HUES6 (cell line): ENCODE measurements around the gene FOXL3.
A peak's percentile ranks its signal among the peaks of the same experiment; 100 is the strongest.
"Not testable (repeated sequence)": the region's sequence is repeated elsewhere in the genome, so short reads cannot be mapped to it uniquely, and the experiment has no call there.

Experiments
- H3K27ac ChIP-seq: 2 replicates; pipeline ENCODE4 v1.7.0; 2013; ENCODE audit warnings: low read depth, mild to moderate bottlenecking, low read length, inconsistent platforms
- H3K27me3 ChIP-seq: 2 replicates; pipeline ENCODE4 v1.6.1; 2013; ENCODE audit warnings: low read length; ENCODE audit not compliant: control insufficient read depth, insufficient read depth
- H3K36me3 ChIP-seq: 2 replicates; pipeline ENCODE4 v1.6.1; 2013; ENCODE audit warnings: low read length; ENCODE audit not compliant: control insufficient read depth, insufficient read depth
- H3K4me1 ChIP-seq: 2 replicates; pipeline ENCODE4 v1.6.1; 2013; ENCODE audit warnings: low read length; ENCODE audit not compliant: control insufficient read depth, insufficient read depth
- H3K4me3 ChIP-seq: 2 replicates; pipeline ENCODE4 v1.5.1; 2013; ENCODE audit warnings: low read depth, low read length
- H3K9ac ChIP-seq: one replicate; pipeline ENCODE4 v1.6.1; 2013; ENCODE audit warnings: mild to moderate bottlenecking, low read length
- H3K9me3 ChIP-seq: 2 replicates; pipeline ENCODE4 v1.6.1; 2013; ENCODE audit warnings: low read depth, low read length; ENCODE audit not compliant: control insufficient read depth, insufficient read depth

The FOXL3 gene

DNA sequence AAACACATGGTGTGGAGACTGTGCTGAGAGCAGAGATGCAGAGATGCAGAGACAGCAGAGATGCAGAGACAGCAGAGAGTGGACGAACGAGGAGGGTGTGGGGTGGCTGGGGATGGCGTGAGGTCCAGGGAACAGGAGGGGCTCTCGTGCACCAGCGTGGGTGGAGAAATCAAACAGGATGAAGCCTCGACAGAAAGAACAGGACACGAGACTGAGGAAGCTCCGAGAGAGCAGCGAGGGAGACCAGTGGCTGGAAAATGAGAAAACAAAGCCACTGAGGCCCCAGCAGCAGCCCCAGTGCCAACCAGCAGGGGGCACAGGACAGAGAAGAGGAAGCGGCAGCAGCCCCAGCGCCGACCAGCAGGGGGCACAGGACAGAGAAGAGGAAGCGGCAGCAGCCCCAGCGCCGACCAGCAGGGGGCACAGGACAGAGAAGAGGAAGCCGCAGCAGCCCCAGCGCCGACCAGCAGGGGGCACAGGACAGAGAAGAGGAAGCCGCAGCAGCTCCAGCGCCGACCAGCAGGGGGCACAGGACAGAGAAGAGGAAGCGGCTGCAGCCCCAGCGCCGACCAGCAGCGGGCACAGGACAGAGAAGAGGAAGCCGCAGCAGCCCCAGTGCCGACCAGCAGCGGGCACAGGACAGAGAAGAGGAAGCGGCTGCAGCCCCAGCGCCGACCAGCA, 27.2 kb upstream of the FOXL3 start:
- peak overlapping the region; percentile 4 for H3K4me3 ChIP-seq
- H3K27ac ChIP-seq, H3K27me3 ChIP-seq, H3K4me1 ChIP-seq, H3K9ac ChIP-seq: not testable (repeated sequence)
- H3K36me3 ChIP-seq = peaks cover 35% of the 10 kb centered on the region
- peaks cover 83% of the 10 kb centered on the region for H3K9me3 ChIP-seq

DNA sequence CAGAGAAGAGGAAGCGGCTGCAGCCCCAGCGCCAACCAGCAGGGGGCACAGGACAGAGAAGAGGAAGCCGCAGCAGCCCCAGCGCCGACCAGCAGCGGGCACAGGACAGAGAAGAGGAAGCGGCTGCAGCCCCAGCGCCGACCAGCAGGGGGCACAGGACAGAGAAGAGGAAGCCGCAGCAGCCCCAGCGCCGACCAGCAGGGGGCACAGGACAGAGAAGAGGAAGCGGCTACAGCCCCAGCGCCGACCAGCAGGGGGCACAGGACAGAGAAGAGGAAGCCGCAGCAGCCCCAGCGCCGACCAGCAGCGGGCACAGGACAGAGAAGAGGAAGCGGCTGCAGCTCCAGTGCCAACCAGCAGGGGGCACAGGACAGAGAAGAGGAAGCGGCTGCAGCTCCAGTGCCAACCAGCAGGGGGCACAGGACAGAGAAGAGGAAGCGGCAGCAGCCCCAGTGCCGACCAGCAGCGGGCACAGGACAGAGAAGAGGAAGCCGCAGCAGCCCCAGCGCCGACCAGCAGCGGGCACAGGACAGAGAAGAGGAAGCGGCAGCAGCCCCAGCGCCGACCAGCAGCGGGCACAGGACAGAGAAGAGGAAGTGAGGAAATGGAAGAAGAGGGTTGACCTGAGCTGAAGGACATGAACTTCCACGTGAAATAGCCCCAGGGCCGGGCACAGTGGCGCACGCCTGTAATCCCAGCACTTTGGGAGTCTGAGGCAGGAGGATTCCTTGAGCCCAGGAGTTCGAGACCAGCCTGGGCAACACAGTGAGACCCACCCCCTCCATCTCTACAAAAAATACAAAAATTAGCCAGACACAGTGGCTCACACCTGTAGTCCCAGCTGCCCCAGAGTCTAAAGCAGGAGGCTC, 26.3 kb upstream of the FOXL3 start:
- H3K9ac ChIP-seq, H3K4me3 ChIP-seq, H3K27ac ChIP-seq, H3K4me1 ChIP-seq, H3K27me3 ChIP-seq: not testable (repeated sequence)
- Histone ChIP-seq H3K9me3 (peaks cover 86% of the 10 kb centered on the region), H3K36me3 (peaks cover 26% of the 10 kb centered on the region)

GRCh38 chr7:264541-265191, 25.3 kb upstream of the FOXL3 start:
- Histone ChIP-seq H3K4me3 (no peak overlapping the region), H3K9ac (no peak overlapping the region)

DNA sequence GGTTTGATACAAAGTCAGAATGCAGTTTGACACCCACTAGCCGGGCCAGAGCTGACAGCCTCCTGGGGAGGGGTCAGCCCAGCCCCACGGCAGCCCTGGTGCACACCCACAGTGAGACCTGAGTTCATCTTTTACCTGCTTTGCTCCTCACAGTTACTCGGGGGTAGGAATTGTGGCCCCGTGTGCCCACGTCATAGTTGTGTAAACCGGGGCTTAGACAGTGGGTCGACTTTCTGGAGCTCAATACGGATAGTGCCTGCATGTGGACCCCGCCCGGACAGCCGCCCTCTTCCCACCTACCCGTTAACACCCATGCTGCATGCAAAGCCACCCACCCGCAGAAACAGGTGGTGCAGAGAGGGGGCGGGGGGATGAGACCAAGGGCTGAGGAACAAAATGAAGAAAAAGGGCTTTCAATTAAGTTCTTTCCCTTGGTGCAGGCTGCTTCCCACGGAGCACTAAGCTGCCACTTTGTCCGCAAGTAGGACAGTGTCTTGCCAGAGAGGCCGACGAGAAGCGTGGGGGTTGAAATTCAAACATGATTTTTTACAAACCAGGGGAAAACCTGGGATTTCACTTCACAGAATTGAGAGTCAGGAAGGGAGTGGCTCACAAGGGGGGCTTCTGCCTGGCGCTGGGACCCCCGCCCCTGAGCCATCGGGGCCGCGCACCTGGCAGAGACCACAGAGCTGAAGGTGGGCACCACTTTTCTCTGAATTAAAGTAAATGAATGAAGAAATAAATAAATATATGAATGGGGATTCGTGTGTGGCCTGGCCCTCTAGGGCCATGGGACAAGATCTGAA, 24.6 kb upstream of the FOXL3 start:
- peaks cover 87% of the 10 kb centered on the region for H3K9me3 ChIP-seq
- no peaks in the 10 kb centered on the region for H3K27me3 ChIP-seq

More at GRCh38 chr7:264541-265191, 25.3 kb upstream of the FOXL3 start:
- no peaks in the 10 kb centered on the region for H3K4me1 ChIP-seq
- H3K9me3 ChIP-seq = peaks cover 86% of the 10 kb centered on the region
- peaks cover 16% of the 10 kb centered on the region for H3K36me3 ChIP-seq
- no peaks in the 10 kb centered on the region for H3K27me3 ChIP-seq
- H3K27ac ChIP-seq = no peak overlapping the region

DNA sequence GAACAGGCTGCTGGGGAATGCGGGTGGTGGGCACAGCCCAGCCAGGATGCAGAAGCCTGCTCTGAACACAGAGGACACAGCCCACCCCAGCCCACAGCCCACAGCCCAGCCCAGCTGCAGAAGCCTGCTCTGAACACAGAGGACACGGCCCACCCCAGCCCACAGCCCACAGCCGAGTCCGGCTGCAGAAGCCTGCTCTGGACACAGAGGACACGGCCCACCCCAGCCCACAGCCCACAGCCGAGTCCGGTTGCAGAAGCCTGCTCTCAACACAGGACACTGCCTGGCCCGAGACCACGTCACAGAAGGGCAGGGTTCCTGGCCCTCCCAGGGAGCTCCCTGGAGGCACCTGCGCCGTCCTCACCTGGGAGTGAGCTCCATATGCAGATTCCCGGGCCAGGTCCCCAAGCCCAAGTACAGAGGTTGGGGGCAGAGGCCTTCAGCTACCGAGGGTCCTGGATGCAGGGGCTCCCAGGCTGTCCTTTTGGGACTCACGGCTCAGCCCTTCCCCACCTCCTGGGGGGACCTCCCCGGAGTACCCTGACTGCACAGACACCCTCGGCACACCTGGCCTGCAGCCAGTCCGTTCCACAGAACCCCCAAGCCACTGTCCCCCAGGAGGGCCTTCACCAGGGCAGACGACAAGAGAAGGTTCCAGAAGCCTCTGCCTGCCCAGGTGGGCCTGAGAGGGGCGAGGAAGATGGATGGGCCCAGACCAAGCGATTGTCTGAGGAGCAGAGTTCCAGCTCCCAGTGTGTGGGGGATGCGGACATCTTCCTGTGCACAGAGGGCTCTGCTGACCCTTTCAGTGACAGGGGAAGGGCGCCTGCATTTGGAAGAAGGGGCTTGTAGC, 23.7 kb upstream of the FOXL3 start:
- no peak overlapping the region for H3K4me3 ChIP-seq
- H3K4me1 ChIP-seq = no peaks in the 10 kb centered on the region
- no peak overlapping the region for H3K9ac ChIP-seq
- H3K9me3 ChIP-seq = peaks cover 83% of the 10 kb centered on the region
- H3K27me3 ChIP-seq = no peaks in the 10 kb centered on the region
- no peak overlapping the region for H3K27ac ChIP-seq
- H3K36me3 ChIP-seq = 0 out of 2 replicates have a peak, but pooled peaks cover 1% of the 10 kb centered on the region

More for the DNA sequence above, 24.6 kb upstream of the FOXL3 start:
- peaks cover 9% of the 10 kb centered on the region for H3K36me3 ChIP-seq
- no peak overlapping the region for H3K9ac ChIP-seq
- no peak overlapping the region for H3K4me3 ChIP-seq
- no peaks in the 10 kb centered on the region for H3K4me1 ChIP-seq
- no peak overlapping the region for H3K27ac ChIP-seq

- Histone ChIP-seq H3K4me1 (no peaks in the 10 kb centered on the region), H3K4me3 (no peak overlapping the region), H3K9ac (no peak overlapping the region), H3K27ac (no peak overlapping the region), H3K9me3 (peaks cover 83% of the 10 kb centered on the region), H3K27me3 (no peaks in the 10 kb centered on the region), H3K36me3 (no peaks in the 10 kb centered on the region)
Observed at GRCh38 chr7:266851-267840, 22.8 kb upstream of the FOXL3 start.

DNA sequence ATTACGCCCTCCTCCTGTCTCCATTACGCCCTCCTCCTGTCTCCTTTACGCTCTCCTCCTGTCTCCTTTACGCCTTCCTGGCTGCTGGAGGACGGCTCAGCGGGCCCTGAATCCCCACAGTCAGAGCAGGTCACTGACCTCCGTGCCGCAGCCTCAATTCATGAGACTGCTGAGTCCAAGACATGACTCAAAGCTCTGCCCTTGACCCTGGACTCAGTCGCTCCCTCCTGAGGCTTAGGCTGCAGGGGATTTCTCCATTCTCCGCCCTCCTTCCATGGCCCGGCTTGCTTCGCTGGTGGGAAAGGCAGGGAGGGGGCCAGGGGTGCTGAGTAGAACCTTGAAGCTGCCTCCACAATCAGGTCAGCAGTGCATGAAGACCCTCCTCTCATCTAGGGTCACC, 21.0 kb upstream of the FOXL3 start:
- Histone ChIP-seq H3K9me3 (peaks cover 89% of the 10 kb centered on the region), H3K4me3 (no peak overlapping the region)

GRCh38 chr7:269721-270120, 20.2 kb upstream of the FOXL3 start:
- Histone ChIP-seq H3K36me3 (no peaks in the 10 kb centered on the region), H3K27ac (no peak overlapping the region), H3K4me1 (no peaks in the 10 kb centered on the region), H3K27me3 (no peaks in the 10 kb centered on the region), H3K4me3 (no peak overlapping the region), H3K9ac (no peak overlapping the region), H3K9me3 (peaks cover 89% of the 10 kb centered on the region)

More for the DNA sequence above, 21.0 kb upstream of the FOXL3 start:
- no peak overlapping the region for H3K9ac ChIP-seq
- H3K27ac ChIP-seq = no peak overlapping the region
- no peaks in the 10 kb centered on the region for H3K27me3 ChIP-seq
- no peaks in the 10 kb centered on the region for H3K36me3 ChIP-seq
- H3K4me1 ChIP-seq = no peaks in the 10 kb centered on the region

DNA sequence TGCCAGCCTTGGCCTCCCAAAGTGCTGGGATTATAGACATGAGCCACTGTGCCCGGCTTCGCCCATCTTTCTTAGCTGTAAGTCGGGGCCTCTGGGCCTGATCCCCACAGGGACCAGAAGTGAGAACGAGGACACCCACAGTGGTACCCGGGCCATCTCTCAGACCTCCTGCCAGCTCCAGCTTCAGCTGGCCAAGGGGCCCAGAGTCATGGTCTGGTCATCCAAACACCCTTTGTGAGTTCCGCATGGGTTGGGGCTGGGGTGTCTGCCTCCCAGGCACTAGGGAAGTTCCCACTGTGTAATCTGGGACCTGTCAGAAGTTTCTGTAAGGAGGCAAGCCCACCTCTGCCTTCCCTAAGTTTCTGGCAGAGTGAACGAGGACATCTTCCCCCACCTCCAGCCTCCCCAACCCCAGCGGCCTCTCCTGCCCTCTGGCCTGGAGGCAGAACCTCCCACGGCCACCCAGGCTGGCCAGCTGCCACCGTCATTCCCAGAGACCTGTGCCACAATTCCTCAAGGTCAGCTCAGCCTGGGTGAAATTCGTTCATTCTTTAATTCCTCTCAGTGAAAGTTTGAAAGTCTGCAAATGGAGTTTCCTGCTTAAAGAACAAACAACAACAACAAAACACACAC, 19.5 kb upstream of the FOXL3 start:
- Histone ChIP-seq H3K9ac (no peak overlapping the region), H3K4me1 (no peaks in the 10 kb centered on the region), H3K27ac (no peak overlapping the region), H3K4me3 (no peak overlapping the region), H3K36me3 (no peaks in the 10 kb centered on the region), H3K9me3 (peaks cover 85% of the 10 kb centered on the region), H3K27me3 (no peaks in the 10 kb centered on the region)
